Natural killer cell (primary cell): ENCODE results near the gene PTPRK. TPM values are rescaled to one million over a fixed set of nuclear protein-coding genes. Genes with fewer than 3 reads are reported as not detected.
A peak's percentile ranks its signal among the peaks of the same experiment; 100 is the strongest.

ENCODE experiments used
- ATAC-seq, 3 donors: fragments of 150-1000 bp in 2 of 3; fragments of 200-7000 bp in 1 of 3; cut with Tn5 transposase; 1 replicate in 1 of 3; 2 replicates in 2 of 3; pipeline ENCODE4 v1.10.0; 2021; ENCODE audit warnings: mild to moderate bottlenecking in 2 of 3, moderate library complexity in 2 of 3
- DNase-seq, 2 donors: peaks; one replicate each; pipeline versions ENCODE4 v3.0.0 to v3.0.0-alpha.2; 2013 to 2021; ENCODE audit warnings: mixed read lengths in 1 of 2
- H3K27ac ChIP-seq: one replicate; pipeline ENCODE4 v1.5.1; 2013; ENCODE audit warnings: mild to moderate bottlenecking, low read length
- H3K27me3 ChIP-seq: one replicate; pipeline ENCODE4 v1.6.1; 2013; ENCODE audit warnings: low read length; ENCODE audit not compliant: control insufficient read depth, insufficient read depth
- H3K36me3 ChIP-seq: one replicate; pipeline ENCODE4 v1.6.1; 2013; ENCODE audit warnings: low read length; ENCODE audit not compliant: control insufficient read depth, insufficient read depth
- H3K4me1 ChIP-seq: one replicate; pipeline ENCODE4 v1.6.1; 2013; ENCODE audit warnings: low read length; ENCODE audit not compliant: control insufficient read depth, insufficient read depth
- H3K4me3 ChIP-seq: one replicate; pipeline ENCODE4 v1.5.1; 2013; ENCODE audit warnings: low read length
- H3K9me3 ChIP-seq: one replicate; pipeline ENCODE4 v1.6.1; 2013; ENCODE audit warnings: low read length; ENCODE audit not compliant: control insufficient read depth, insufficient read depth
- H3K27ac Mint-ChIP-seq, 2 donors: one replicate each; pipeline ENCODE4 v1.8.0; 2022; ENCODE audit warnings: mild to moderate bottlenecking in 2 of 2, mixed read lengths in 2 of 2, moderate library complexity in 1 of 2
- H3K27me3 Mint-ChIP-seq, 2 donors: one replicate each; pipeline ENCODE4 v1.8.0; 2022; ENCODE audit warnings: low read depth in 2 of 2, mixed read lengths in 2 of 2
- H3K36me3 Mint-ChIP-seq: one replicate; pipeline ENCODE4 v1.8.0; 2022; ENCODE audit warnings: mixed read lengths
- H3K4me1 Mint-ChIP-seq, 2 donors: one replicate each; pipeline ENCODE4 v1.8.0; 2022; ENCODE audit warnings: mixed read lengths in 2 of 2
- H3K4me3 Mint-ChIP-seq: one replicate; pipeline ENCODE4 v1.8.0; 2022; ENCODE audit warnings: mild to moderate bottlenecking, moderate library complexity, mixed read lengths
- H3K9me3 Mint-ChIP-seq, 2 donors: one replicate each; pipeline ENCODE4 v1.8.0; 2022; ENCODE audit warnings: mixed read lengths in 2 of 2
- WGBS: methylation state at CpG from one replicate; pipeline ENCODE4 v1.1.7; 2013; ENCODE audit warnings: missing lambda C conversion rate; ENCODE audit not compliant: insufficient coverage; 5-methylcytosine and 5-hydroxymethylcytosine counted together
- intact Hi-C: fragments of 100-400 bp; cut with micrococcal nuclease; formaldehyde crosslinking; loops from one replicate; pipeline ENCODE4 v1.14.2; 2022
- total RNA-seq, 4 donors: library from RNA; stranded (reverse); fragments of 120-200 nt in 1 of 4; gene quantifications; one replicate each; pipeline versions ENCODE4 v1.2.3 to v1.2.4, GENCODE V29; 2013 to 2022
- TF ChIP-seq, protein P1 (sequence below): fragments of 200-600 bp; IDR thresholded peaks from one replicate; pipeline ENCODE4 v1.8.0; 2022; ENCODE audit warnings: antibody characterized with exemption

Gene PTPRK
- total RNA-seq, 3 donors from 2014 or later (not counting 1 experiment from before 2014, with no cell fraction given) = 0.14 to 1.2 (median 0.95) TPM

DNA sequence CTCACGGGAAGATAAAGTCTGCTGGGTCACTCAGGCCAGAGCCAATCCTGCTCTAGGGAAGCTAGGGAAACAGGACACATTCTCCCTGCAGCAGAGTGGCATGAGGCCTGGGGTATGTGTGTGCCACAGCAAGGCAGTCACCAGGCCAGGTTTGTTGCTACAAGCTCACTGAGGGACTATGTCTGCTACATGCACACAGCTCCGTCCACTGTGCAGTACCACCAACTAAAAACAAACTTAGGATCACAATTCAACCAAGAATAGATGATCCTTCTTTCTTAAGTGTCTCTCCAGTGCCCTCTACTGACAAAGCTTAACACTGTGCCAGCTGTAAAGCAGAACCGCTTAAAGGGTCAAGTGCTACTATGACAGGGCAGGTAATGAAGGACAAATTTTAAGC lies 192.5 kb downstream of the PTPRK start:
- TF ChIP-seq, protein P1, sequence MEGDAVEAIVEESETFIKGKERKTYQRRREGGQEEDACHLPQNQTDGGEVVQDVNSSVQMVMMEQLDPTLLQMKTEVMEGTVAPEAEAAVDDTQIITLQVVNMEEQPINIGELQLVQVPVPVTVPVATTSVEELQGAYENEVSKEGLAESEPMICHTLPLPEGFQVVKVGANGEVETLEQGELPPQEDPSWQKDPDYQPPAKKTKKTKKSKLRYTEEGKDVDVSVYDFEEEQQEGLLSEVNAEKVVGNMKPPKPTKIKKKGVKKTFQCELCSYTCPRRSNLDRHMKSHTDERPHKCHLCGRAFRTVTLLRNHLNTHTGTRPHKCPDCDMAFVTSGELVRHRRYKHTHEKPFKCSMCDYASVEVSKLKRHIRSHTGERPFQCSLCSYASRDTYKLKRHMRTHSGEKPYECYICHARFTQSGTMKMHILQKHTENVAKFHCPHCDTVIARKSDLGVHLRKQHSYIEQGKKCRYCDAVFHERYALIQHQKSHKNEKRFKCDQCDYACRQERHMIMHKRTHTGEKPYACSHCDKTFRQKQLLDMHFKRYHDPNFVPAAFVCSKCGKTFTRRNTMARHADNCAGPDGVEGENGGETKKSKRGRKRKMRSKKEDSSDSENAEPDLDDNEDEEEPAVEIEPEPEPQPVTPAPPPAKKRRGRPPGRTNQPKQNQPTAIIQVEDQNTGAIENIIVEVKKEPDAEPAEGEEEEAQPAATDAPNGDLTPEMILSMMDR = peak; percentile 45
- Histone ChIP-seq H3K4me3 (no peak overlapping the region), H3K36me3 (no peaks in the 10 kb centered on the region), H3K27ac (no peak overlapping the region), H3K9me3 (no peaks in the 10 kb centered on the region), H3K4me1 (no peaks in the 10 kb centered on the region), H3K27me3 (no peaks in the 10 kb centered on the region)
- Mint-ChIP-seq H3K27me3 (no peaks in the 10 kb centered on the region), H3K4me3 (no peak overlapping the region), H3K4me1 (no peaks in the 10 kb centered on the region), H3K9me3 (no peaks in the 10 kb centered on the region), H3K27ac (no peak overlapping the region), H3K36me3 (no peaks in the 10 kb centered on the region)
- WGBS = 87% methylated on average over 3 of the region's 3 CpGs
- ATAC-seq = peak; percentile 31 to 57 (median 57)
- DNase-seq = peak in 1 of 2 donors; percentile 71
- intact Hi-C loops = loop anchor here (1.0 kb wide), 1 partner anchor 591 kb away; no protein-coding TSS in a partner anchor

DNA sequence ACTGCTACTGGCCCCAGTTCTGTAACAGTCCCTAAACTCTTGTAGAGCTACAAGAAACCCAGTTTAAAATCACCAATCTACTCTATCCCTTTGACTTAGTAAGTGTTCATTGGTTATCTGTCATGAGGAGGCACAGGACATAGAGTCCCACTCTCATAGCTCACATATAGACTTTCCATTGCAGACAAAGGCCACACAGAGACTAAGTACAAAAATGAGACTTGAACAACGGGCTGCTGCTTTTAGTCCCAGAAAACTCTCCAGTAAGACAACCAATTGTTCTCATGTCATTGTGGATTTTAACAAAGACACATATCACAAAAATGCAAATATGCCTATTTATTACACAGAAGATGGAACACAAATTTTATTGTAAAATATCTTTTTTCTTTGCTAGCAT lies 197.4 kb downstream of the PTPRK start:
- Mint-ChIP-seq H3K4me3 (no peak overlapping the region), H3K27me3 (no peaks in the 10 kb centered on the region), H3K27ac (no peak overlapping the region), H3K4me1 (no peaks in the 10 kb centered on the region), H3K36me3 (no peaks in the 10 kb centered on the region), H3K9me3 (no peaks in the 10 kb centered on the region)
- no peaks in the 10 kb centered on the region for H3K27me3 ChIP-seq
- TF ChIP-seq, protein P1 = no peak
- no peaks in the 10 kb centered on the region for H3K36me3 ChIP-seq
- no peaks in the 10 kb centered on the region for H3K4me1 ChIP-seq
- DNase-seq (no peak), ATAC-seq (no peak)
- no peak overlapping the region for H3K27ac ChIP-seq
- 82% methylated on average over 1 of the region's 1 CpG for whole genome bisulfite sequencing
- H3K4me3 ChIP-seq = no peak overlapping the region
- H3K9me3 ChIP-seq = no peaks in the 10 kb centered on the region
- intact Hi-C loops = no loop called here

DNA sequence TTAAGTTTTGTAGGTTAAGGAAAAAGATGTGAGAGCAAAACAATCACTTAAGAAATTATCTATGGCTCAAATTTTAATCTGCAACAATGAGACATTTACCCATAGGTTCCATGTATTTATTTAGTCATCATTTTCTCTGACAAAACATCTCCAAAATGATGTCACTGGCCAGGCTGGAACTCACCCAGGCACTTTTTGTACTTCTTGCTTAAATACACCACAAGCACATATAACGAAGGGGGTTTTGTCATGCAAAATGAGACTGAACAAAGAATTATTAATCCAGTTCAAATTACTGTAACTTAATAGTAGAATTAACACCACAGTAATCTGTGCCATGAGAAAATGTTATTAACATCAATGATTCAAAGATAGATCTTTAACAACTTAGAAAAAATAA lies 200.5 kb downstream of the PTPRK start:
- H3K27ac Mint-ChIP-seq = no peak overlapping the region
- 100% methylated on average over 1 of the region's 1 CpG for WGBS
- H3K36me3 Mint-ChIP-seq = no peaks in the 10 kb centered on the region
- Histone ChIP-seq H3K27me3 (no peaks in the 10 kb centered on the region), H3K27ac (no peak overlapping the region), H3K36me3 (no peaks in the 10 kb centered on the region), H3K4me1 (no peaks in the 10 kb centered on the region), H3K4me3 (no peak overlapping the region), H3K9me3 (no peaks in the 10 kb centered on the region)
- H3K4me1 Mint-ChIP-seq = no peaks in the 10 kb centered on the region
- ATAC-seq (no peak), DNase-seq (no peak)
- TF ChIP-seq, protein P1 = no peak
- H3K4me3 Mint-ChIP-seq = no peak overlapping the region
- H3K27me3 Mint-ChIP-seq = no peaks in the 10 kb centered on the region
- H3K9me3 Mint-ChIP-seq = no peaks in the 10 kb centered on the region
- intact Hi-C loops = no loop called here

DNA sequence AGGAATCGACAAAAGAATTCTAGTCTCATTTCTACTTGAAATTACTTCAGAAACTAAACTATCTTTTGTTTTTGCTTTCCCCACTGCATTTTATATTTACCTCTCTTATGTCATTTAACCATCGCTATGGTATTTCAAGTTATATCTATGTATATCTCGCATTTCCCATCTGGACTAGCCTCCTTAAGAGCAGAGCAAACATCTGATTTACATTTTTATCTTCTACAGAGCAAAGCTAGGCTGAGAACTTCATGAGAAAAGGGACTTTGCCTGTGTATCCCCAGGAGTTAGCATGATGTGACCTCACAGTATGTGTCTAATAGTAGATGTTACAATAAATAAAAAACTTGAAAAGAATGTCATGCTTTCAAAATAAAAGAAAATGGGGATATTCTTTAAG lies 201.2 kb downstream of the PTPRK start:
- H3K9me3 Mint-ChIP-seq = no peaks in the 10 kb centered on the region
- no peaks in the 10 kb centered on the region for H3K4me1 Mint-ChIP-seq
- H3K27ac ChIP-seq = no peak overlapping the region
- H3K4me3 Mint-ChIP-seq = no peak overlapping the region
- H3K4me1 ChIP-seq = no peaks in the 10 kb centered on the region
- no peak for DNase-seq
- intact Hi-C loops = no loop called here
- 100% methylated on average over 2 of the region's 3 CpGs for WGBS
- no peaks in the 10 kb centered on the region for H3K36me3 Mint-ChIP-seq
- H3K27me3 ChIP-seq = no peaks in the 10 kb centered on the region
- TF ChIP-seq, protein P1 = no peak
- H3K27me3 Mint-ChIP-seq = no peaks in the 10 kb centered on the region
- no peaks in the 10 kb centered on the region for H3K9me3 ChIP-seq
- H3K36me3 ChIP-seq = no peaks in the 10 kb centered on the region
- no peak overlapping the region for H3K27ac Mint-ChIP-seq
- no peak for ATAC-seq
- no peak overlapping the region for H3K4me3 ChIP-seq
